Measurements from ENCODE around the gene CDC42SE2.
"Not testable (repeated sequence)": the region's sequence is repeated elsewhere in the genome, so short reads cannot be mapped to it uniquely, and the experiment has no call there.

Gene CDC42SE2

DNA sequence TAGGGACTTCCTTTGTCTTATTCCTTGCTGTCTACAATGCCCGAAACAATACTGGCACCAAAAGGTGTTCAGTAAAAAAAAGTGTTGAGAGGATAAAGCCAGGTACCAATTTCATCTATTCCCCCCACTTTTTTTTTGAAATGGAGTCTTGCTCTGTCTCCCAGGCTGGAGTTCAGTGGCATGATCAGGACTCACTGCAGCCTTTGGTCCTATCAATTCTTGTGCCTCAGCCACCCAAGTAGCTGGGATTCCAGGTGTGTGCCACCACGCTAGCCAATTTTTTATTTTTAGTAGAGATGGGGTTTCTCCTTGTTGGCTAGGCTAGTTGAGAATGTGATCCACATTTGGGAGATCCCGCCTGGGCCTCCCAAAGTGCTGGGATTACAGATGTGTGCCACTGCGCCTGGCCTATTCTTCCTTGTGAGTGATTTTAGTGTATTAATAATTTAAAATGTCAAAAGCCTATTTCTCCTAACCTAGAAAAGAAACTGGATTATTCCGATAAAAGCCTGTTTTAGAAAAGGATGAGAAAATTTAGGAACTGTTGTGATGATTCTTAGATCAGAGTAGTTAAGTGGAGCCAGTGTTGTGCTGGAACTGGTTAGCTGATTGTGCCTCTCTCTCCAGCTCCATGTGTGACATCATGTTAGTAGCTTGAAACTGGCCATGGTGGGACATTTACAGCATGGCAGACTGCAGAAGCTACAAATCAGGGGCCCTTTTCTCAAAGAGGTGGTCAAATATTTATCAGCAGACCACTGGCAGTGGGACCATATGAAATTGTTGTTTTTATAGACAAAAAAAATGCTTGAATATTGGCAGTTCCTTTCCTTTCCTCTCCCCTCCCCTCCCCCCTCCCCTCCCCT is 14.3 kb downstream of the CDC42SE2 start:
- in situ Hi-C loops (cut with MboI; ENCODE audit: low sequenced_read_pairs), result no loop called here

DNA sequence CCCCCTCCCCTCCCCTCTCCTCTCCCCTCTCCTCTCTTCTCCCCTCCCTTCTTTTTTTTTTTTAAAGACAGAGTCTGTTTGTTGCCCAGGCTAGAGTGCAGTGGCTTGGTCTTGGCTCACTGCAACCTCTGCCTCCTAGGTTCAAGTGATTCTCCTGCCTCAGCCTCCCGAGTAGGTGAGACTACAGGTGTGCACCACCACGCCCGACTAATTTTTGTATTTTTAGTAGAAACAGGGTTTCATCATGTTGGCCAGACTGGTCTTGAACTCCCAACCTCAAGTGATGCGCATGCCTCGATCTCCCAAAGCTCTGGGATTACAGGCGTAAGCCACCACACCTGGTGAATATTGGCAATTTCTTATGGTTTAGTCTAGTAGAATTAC is 14.9 kb downstream of the CDC42SE2 start:
- in situ Hi-C loops (cut with MboI; ENCODE audit: low sequenced_read_pairs), result not testable (repeated sequence)

DNA sequence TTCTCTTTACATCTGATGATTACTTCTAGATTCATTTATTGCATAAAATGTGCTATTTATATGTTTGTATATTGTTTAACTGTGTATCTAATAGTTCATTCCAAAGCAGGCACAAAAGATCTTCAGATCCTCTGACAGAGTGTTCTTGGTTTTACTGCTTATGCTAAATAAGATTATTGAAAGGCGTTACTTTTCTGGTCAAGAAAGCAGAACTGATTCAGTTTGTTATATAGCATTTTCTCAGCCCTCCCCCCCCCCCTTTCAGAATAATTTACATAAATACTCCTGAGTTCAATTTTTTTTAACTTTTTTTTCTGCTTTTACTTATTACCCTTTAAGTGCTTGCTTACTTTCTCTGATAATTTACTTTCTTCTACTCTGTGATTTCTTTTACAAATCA is 15.4 kb downstream of the CDC42SE2 start:
- in situ Hi-C loops (cut with MboI; ENCODE audit: low sequenced_read_pairs), result no loop called here

DNA sequence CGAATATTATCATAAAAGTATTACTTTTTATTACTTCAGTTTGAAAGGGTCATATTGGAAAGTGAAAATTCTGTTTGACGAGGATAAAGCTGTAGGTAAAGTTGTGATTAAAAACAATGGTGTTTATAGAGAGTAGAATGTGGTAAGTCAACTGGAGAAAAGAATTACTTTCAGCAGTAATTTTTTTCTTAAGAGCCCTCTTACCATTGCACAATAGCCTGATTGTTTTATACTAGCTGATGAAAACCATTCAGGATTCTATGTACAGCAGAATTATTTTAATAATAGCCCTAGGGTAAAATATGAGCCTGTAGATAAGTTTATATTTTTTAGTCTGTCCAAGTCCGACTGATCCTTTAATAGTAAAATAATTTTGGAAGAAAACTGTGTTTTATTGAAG is 16.6 kb downstream of the CDC42SE2 start:
- in situ Hi-C loops (cut with MboI; ENCODE audit: low sequenced_read_pairs), result no loop called here

DNA sequence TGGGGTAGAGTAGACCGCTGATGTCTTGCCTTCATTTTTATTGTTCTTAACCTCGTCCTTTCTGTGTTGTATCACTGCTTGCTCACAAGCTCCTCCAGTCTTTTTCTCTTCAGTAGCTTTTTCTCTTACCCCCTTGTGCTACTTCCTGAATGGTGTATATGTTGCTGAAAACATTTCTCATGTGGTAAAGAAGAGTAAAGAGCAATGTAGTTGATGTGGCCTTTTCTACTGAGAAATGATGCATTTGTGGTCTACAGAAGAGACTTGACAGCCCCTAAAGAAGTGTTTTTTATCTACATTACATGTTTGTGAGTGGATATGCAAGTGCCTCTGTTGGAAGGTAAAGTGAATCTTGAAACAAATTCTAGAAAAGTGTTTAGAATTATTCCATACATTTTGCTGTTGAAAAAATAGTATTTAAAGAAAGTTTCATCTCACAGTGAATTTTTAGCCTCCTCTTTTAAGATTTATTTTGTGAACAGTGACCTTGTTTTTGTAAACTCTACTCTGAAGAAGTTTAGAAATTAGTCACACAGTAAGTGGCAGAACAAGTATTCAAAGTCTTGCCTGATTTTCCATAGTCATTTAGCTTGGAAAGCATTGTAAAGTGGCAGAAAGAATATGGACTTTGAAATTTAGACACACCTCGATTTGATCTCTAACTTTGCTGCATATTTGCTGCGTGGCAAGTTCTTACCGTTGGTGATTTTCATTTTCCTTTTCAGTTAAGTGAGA is 17.4 kb downstream of the CDC42SE2 start:
- in situ Hi-C loops (cut with MboI; ENCODE audit: low sequenced_read_pairs), result no loop called here

DNA sequence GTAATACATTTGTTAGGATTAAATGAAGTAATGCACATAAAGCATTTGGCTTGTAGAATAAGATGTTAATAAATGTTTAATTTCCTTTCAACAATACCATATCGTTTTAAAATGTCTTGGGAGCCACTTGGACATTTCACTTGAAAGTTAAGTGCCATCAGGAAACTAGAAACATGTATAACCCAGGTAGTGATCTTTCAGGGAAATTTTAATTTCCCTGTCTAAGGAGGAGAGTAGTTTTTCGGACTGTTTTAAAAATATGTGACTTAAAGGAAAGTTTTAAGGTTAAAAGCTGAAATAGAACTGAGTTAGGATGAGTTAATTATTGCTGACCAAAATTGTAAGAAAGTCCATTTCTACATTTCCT is 18.0 kb downstream of the CDC42SE2 start:
- in situ Hi-C loops (cut with MboI; ENCODE audit: low sequenced_read_pairs), result no loop called here

DNA sequence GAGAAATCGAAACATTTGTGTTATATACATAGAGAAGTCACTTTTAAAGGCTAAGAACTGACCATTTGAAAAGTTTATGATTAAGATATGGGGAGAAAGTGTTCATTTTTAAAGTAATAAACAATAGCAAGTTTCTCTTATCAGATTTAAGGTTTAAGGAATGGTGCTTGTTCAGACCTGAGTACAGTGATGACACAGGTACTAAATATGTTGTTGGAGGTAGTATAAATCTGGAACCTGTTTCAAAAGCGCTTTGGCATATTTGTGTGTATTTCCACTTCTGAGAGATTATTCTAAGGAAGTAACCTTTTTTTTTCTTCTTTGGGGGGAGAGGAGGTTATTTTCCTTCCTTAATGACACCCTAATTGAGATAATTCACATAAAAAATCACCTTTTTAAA is 18.4 kb downstream of the CDC42SE2 start:
- in situ Hi-C loops (cut with MboI; ENCODE audit: low sequenced_read_pairs), result no loop called here

DNA sequence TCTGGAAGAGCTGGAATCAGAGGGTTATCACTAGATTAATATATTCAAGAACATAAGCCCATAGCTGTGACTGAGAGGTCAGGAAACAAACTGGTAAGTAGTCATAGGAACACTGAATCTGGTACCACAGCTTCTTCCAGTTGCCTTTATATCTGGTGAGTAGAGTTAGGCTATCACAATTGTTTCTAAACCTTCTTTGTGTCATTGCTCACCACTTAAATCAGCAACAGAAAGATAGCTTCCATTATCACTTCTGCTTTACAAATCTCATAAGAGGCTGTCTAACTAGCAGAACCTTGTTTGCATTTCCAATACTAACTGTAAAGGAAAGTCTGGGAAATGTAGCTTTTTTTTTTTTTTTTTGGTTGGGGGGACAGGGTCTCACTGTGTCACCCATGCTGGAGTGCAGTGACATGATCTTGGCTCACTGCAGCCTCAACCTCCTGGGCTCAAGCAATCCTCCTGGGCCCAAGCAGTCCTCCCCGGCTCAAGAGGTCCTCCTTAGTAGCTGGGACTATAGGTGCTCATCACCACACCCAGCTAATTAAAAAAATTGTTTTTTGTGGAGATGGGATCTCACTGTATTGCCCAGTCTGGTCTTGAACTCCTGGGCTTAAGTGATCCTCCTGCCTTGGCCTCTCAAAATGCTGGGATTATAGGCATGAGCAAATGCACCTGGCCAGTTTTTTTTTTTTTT is 22.0 kb downstream of the CDC42SE2 start:
- in situ Hi-C loops (cut with MboI; ENCODE audit: low sequenced_read_pairs), result no loop called here

DNA sequence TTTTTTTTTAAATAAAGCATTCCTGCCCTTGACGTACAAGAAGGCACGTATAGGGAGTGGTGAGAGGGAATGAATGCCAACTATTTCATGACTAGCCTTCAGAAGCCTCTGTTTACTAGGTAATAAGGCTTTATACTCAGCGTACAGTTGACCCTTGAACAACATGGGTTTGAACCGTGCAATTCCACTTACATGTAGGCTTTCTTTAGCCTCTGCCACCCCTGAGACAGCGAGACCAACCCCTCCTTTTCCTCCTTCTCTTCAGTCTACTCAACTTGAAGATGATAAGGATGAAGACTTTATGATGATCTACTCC is 22.5 kb downstream of the CDC42SE2 start:
- in situ Hi-C loops (cut with MboI; ENCODE audit: low sequenced_read_pairs), result no loop called here

DNA sequence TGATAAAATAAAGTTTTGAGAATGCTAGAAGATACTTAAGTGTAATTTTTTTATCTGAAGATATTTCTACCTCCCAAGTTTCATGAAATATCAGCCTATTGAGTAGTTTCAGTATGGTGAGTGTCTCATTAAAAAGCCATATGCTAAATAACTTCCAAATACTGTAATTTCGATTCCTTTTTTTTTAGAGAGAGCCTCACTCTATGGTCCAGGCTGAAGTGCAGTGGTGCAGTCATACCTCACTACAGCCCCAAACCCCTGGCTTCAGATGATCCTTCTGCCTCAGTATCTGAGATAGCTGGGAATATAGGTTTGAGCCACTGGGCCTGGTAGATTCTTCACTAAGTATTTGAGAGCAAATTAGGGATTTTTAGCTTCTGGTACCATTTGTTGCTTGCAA is 24.5 kb downstream of the CDC42SE2 start:
- in situ Hi-C loops (cut with MboI; ENCODE audit: low sequenced_read_pairs), result no loop called here

DNA sequence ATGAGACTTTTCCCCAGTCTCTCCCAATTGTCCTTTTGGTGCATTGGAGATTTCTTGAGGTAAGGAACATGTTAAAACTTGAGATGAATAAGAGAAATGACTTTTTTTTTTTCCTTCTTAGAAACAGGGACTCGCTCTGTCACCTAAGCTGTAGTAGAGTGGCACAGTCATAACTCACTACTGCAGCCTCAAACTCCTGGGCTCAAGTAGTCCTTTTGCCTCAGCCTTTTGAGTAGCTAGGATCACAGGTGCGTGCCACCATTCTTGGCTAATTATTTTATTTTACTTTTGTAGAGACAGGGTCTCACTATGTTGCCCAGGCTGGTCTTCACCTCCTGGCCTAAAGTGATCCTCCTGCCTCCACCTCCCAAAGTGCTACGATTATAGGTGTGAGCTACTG is 25.9 kb downstream of the CDC42SE2 start:
- in situ Hi-C loops (cut with MboI; ENCODE audit: low sequenced_read_pairs), result no loop called here

DNA sequence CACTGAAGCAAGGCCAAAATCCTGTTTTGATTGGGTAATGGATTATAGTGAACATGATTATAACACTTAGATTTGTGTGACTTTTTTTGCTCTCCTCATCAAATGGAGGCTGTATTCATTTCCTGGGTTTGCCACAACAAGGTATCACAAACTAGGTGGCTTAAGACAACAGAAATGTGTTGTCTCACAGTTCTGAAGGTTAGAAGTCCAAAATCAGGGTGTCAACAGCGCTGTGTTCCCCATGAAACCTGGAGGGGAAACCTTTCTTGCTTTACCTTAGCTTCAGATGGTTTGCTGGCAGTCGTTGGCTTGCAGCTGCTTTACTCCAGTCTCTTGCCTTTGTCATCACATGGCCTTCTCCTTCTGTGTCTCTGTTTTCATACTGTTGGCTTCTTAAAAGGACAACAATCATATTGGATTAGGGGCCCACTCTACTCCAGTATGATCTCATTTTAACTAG is 32.4 kb downstream of the CDC42SE2 start:
- in situ Hi-C loops (cut with MboI; ENCODE audit: low sequenced_read_pairs), result no loop called here

DNA sequence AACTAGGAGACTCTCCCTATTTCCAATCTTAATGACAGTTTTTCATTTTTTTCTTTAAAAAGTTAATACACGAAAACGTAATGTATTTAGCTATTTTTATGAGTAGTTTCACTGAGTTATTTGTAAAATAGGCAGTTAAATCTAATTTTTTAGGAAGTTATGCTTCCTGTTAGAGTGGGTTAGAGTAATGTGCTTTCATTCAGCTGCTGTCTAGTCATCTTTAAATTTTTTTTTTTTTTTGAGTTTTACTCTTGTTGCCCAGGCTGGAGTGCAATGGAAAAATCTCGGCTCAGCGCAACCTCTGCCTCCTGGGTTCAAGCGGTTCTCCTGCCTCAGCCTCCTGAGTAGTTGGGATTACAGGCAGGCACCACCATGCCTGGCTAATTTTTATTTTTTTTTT is 34.0 kb downstream of the CDC42SE2 start:
- in situ Hi-C loops (cut with MboI; ENCODE audit: low sequenced_read_pairs), result no loop called here

DNA sequence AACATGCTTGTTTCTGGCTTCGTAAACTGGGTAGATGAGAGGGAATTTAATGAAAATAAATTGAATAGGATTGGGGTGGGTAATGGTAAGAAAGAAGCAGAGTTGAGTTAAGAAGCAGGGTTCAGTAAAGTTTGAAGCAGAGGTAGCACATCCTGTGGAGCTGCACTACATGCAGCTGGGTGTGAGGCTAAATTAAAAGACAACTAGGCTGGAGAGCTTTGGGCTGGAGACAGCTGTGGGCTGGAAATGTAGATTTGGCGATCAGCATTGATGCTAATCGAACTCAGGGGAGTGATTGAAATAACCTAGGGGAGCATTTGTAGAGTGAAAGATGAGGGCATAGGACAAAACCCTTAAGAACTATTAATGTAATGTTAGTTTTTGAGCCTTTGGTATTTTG is 35.6 kb downstream of the CDC42SE2 start:
- in situ Hi-C loops (cut with MboI; ENCODE audit: low sequenced_read_pairs), result no loop called here

DNA sequence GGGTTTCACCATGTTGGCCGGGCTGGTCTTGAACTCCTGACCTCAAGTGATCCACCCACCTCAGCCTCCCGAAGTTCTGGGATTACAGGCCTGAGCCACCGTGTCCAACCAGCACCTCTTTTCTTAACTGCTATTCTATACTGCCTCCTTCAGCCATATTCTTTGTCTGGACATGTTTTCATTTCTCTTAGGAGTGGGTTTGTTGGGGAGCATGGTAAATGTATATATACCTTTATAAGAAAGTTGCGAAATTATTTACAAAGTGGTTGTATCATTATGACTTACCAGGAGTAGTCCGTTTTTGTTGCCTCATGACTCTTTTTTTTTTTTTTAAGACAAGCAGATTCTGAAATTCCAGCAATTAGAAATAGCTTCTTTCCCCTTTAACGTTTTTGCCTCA is 38.7 kb downstream of the CDC42SE2 start:
- in situ Hi-C loops (cut with MboI; ENCODE audit: low sequenced_read_pairs), result no loop called here

DNA sequence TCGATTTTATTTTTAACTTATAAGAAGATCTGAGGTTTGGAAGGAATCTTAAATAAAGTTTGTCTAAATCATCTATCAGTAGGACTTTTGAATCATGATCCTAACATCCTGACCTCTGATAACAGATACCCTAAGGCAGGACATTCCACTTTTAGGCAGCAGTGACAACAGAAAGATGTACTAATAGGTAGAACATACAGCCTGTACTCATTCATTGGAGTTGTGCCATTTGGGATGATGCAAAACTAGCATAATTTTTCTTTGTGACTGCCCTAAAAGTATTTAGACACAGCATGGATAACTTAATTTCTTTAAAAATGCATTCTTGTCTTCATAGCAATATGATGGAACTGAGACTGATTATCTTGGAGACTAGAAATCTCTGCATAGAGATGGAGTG is 39.7 kb downstream of the CDC42SE2 start:
- in situ Hi-C loops (cut with MboI; ENCODE audit: low sequenced_read_pairs), result no loop called here

DNA sequence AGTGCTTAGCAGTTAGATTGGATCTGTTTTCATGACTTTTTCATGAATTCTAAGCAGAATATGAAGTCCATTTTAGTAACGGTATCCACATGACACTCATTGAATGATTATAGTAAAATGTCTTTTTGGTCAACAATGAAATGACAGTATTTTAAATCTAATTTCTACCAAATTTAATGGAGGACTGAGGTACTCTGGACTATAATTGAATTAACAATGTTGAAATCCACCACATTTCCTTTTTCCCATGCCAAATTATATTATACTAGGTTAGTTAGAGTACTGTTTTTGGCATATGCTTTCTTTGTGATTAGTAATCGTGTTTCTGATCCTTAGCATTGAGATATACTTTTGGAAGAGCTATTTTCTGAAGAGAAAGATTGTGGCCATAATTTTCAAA is 40.6 kb downstream of the CDC42SE2 start:
- in situ Hi-C loops (cut with MboI; ENCODE audit: low sequenced_read_pairs), result no loop called here

DNA sequence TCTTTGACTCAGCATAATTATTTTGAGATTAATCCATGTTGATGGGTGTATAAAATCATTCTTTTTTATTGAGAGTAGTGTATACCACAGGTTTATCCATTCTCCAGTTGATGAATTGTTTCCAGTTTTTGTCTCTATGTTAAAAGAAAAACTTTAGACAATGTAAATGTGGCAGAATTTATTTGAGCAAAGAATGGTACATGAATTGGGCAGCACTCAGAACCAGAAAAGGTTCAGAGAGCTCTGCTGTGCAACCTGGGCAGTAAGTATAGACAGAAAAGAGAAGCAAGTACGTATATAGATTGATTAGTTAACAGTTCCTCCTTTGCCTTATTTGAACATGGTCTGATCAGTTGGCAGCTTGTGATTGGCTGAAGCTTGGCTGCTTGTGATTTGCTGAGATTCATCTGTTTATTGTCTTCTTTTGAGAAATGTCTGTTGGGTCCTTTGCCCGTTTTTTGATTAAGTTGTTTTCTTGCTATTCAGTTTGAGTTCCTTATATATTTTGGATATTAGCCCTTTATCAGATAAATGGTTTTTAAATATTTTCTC is 41.4 kb downstream of the CDC42SE2 start:
- in situ Hi-C loops (cut with MboI; ENCODE audit: low sequenced_read_pairs), result no loop called here

DNA sequence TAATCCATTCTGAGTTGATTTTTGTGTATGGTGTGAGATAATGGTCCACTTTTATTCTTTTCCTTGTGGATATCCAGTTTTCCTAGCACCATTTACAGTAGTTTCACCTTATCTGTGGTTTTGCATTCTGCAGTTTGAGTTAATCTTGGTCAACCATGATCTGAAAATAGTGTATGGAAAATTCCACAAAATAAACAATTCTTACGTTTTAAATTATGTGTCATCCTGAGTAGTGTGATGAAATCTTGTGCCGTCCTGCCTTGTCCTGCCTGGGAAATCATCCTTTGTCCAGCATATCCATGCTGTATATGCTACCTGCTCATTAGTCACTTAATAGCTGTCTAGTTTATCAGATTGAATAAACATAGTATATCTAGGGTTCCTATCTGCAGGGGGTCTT is 42.1 kb downstream of the CDC42SE2 start:
- in situ Hi-C loops (cut with MboI; ENCODE audit: low sequenced_read_pairs), result no loop called here

DNA sequence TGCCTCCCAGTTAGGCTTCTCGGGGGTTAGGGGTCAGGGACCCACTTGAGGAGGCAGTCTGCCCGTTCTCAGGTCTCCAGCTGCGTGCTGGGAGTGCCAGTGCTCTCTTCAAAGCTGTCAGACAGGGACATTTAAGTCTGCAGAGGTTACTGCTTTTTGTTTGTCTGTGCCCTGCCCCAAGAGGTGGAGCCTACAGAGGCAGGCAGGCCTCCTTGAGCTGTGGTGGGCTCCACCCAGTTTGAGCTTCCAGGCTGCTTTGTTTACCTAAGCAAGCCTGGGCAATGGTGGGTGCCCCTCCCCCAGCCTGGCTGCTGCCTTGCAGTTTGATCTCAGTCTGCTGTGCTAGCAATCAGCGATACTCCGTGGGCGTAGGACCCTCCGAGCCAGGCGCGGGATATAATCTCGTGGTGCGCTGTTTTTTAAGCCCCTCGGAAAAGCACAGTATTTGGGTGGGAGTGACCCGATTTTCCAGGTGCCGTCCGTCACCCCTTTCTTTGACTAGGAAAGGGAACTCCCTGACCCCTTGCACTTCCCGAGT is 48.5 kb downstream of the CDC42SE2 start:
- in situ Hi-C loops (cut with MboI; ENCODE audit: low sequenced_read_pairs), result not testable (repeated sequence)

DNA sequence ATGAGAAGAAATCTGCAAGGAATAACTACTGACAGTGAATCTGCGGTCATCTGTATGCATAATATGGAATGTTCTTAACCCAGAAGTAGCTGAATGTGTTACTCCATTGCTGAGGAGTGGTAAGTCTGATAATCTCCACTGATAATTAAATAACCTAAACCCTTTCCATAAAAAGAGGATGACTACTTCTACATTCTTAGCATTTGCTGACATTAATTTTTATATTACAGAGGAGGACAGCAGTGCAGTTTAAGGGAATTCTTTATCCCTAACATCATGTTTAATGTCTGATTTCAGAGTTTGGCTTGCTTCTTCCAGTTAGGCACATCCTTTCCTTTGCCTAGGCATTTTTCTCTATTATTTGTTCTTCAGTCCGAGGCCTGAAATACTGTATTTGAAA is 52.2 kb downstream of the CDC42SE2 start:
- in situ Hi-C loops (cut with MboI; ENCODE audit: low sequenced_read_pairs), result no loop called here

Measured in HL-60/S4 (cell line).